Spinal cord (tissue), 10 donors: ENCODE results near the gene GNG7. TPM values are rescaled to one million over a fixed set of nuclear protein-coding genes. Genes with fewer than 3 reads are reported as not detected.
A peak's percentile ranks its signal among the peaks of the same experiment; 100 is the strongest.

ENCODE experiments used
- DNase-seq, 6 donors: peaks; one replicate each; pipeline versions ENCODE4 v3.0.0 to v3.0.0-alpha.2; 2013 to 2015; ENCODE audit warnings: low spot score in 6 of 6, low read depth in 4 of 6
- H3K27ac ChIP-seq: one replicate; pipeline ENCODE4 v1.5.1; 2013; ENCODE audit warnings: low read depth, low read length, control low read depth
- H3K27me3 ChIP-seq: one replicate; pipeline ENCODE4 v1.6.1; 2013; ENCODE audit warnings: low read length; ENCODE audit not compliant: control insufficient read depth, insufficient read depth
- H3K36me3 ChIP-seq: one replicate; pipeline ENCODE4 v1.6.1; 2013; ENCODE audit warnings: low read length; ENCODE audit not compliant: control insufficient read depth, insufficient read depth
- H3K4me1 ChIP-seq: one replicate; pipeline ENCODE4 v1.6.1; 2013; ENCODE audit warnings: low read length; ENCODE audit not compliant: control insufficient read depth, insufficient read depth
- H3K4me3 ChIP-seq: one replicate; pipeline ENCODE4 v1.5.1; 2013; ENCODE audit warnings: low read depth, low read length, control low read depth
- H3K9me3 ChIP-seq: one replicate; pipeline ENCODE4 v1.6.1; 2013; ENCODE audit warnings: low read length; ENCODE audit not compliant: control insufficient read depth, insufficient read depth
- WGBS: methylation state at CpG from one replicate; pipeline ENCODE4 v1.1.5; 2013; ENCODE audit warnings: missing lambda C conversion rate; ENCODE audit not compliant: insufficient coverage; 5-methylcytosine and 5-hydroxymethylcytosine counted together
- polyA plus RNA-seq, 2 donors: library from polyadenylated mRNA; unstranded; fragments of 120-200 nt; gene quantifications; one replicate each; pipeline ENCODE4 v1.2.1, GENCODE V29; 2013; ENCODE audit not compliant: insufficient read length in 2 of 2
- total RNA-seq, 2 donors: library from RNA; depleted of rRNA in 1 of 2; stranded (reverse); fragments of 120-200 nt in 1 of 2; fragments of >200 nt in 1 of 2; gene quantifications; one replicate each; pipeline versions ENCODE4 v1.2.3 to v1.2.4, GENCODE V29; 2013 to 2014
- donor health status: healthy.

Gene GNG7
- total and polyA plus RNA-seq, 4 donors: 6.2 to 60.4 (median 30.2) TPM

DNA sequence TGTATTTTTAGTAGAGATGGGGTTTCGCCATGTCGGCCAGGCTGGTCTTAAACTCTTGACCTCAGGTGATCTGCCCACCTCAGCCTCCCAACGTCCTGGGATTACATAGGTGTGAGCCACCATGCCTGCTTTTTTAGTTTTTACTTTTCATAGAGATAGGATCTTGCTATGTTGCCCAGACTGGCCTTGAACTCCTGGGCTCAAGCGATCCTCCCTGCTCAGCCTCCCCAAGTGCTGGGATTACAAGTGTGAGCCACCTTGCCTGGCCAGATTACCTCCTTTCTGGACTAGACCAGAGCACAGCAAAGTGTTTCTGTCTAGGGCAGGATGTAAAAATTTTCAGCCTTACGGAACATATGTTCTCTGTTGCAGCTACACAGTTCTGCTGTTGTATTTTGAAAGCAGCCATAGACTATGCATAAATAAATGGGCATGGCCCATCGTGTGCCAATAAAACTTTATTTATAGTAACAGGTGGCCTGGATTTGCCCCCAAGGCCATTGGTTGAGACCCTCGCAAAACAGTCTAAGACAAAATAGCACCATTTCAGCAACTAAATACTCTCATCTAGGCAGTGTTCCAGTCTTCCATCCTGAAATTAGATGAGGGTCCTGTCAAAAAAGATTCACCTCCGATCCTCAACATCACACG, 36.0 kb downstream of the GNG7 start:
- Histone ChIP-seq H3K9me3 (no peaks in the 10 kb centered on the region), H3K27me3 (no peaks in the 10 kb centered on the region), H3K36me3 (peaks cover 13% of the 10 kb centered on the region), H3K4me3 (no peak overlapping the region), H3K4me1 (peaks cover 17% of the 10 kb centered on the region), H3K27ac (no peak overlapping the region)
- 89% methylated on average over 6 of the region's 9 CpGs for WGBS
- DNase-seq: no peak

DNA sequence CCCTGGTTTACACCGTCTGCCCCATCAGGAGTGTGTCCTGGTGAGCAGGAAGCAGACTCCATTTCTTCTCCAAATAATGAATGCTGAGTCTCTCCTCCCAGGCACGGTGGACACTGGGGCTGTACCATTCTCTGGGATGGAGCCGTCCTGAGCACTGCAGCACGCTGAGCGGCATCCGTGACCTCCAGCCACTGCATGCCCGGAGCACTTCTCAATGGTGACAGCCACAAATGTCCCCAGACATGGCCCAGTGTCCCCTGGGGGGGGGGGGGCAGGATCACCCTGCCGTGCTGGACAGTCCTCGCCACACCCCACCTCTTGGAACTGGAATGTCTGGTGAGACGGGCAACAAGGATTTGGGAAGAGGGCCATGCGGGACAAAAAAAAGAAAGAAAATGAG, 37.4 kb downstream of the GNG7 start:
- 68% methylated on average over 7 of the region's 11 CpGs for WGBS
- H3K27me3 ChIP-seq: no peaks in the 10 kb centered on the region
- H3K9me3 ChIP-seq: no peaks in the 10 kb centered on the region
- H3K4me3 ChIP-seq: no peak overlapping the region
- H3K4me1 ChIP-seq: peaks cover 17% of the 10 kb centered on the region
- H3K36me3 ChIP-seq: peaks cover 4% of the 10 kb centered on the region
- no peak overlapping the region for H3K27ac ChIP-seq
- no peak for DNase-seq

DNA sequence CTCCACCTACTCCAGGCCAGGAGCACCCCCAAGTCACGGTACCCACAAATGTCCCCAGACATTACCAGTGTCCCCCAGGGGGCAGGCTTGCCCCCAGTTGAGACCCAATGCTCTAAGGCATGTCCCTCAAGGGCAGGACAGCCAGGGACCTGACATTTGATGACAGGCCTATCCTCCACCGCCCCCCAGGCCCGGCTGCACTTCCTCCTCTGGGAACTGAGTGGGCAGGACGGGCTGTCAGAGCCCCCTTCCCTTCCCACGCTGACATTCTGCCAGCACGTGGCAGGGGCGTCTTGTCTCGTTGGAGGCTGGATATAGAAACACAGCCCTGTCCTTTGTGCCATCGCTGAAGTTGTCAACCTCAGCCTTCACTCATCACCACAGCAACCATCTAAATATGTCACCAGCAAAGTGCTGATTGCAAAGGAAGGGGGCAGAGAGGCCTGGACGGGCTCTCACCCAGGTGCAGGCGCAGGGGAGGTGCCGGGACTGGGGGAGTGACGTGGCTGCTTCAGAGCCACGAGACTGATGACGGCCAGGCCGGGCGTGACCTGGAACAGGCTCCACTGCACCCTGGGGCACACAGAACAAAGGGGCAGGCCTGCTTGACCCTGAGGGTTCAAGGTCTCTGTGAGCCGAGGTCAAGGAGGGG, 38.4 kb downstream of the GNG7 start:
- Histone ChIP-seq H3K36me3 (peaks cover 3% of the 10 kb centered on the region), H3K27ac (no peak overlapping the region), H3K4me1 (peaks cover 17% of the 10 kb centered on the region), H3K4me3 (no peak overlapping the region), H3K27me3 (no peaks in the 10 kb centered on the region), H3K9me3 (no peaks in the 10 kb centered on the region)
- DNase-seq: no peak
- 47% methylated on average over 16 of the region's 18 CpGs for WGBS

DNA sequence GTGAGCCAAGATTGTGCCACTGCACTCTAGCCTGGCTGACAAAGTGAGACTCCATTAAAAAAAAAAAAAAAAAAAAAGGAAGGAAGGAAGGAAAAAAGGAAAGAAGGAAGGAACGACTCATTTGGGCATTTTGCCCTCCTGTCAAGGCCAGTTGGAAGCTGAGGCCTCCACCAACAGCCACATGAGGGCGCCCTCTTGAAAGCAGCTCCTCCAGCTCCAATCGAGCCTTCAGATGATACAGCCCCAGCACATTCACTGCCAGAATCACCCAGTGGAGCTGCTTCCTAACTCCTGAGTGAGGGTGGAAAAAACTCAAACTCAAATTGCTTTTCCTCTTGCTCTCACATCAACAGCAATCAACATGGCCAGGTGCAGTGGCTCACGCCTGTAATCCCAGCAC, 40.9 kb downstream of the GNG7 start:
- 87% methylated on average over 3 of the region's 4 CpGs for WGBS
- peaks cover 10% of the 10 kb centered on the region for H3K4me1 ChIP-seq
- H3K9me3 ChIP-seq: no peaks in the 10 kb centered on the region
- no peaks in the 10 kb centered on the region for H3K27me3 ChIP-seq
- peaks cover 3% of the 10 kb centered on the region for H3K36me3 ChIP-seq
- no peak for DNase-seq
- no peak overlapping the region for H3K4me3 ChIP-seq
- no peak overlapping the region for H3K27ac ChIP-seq

DNA sequence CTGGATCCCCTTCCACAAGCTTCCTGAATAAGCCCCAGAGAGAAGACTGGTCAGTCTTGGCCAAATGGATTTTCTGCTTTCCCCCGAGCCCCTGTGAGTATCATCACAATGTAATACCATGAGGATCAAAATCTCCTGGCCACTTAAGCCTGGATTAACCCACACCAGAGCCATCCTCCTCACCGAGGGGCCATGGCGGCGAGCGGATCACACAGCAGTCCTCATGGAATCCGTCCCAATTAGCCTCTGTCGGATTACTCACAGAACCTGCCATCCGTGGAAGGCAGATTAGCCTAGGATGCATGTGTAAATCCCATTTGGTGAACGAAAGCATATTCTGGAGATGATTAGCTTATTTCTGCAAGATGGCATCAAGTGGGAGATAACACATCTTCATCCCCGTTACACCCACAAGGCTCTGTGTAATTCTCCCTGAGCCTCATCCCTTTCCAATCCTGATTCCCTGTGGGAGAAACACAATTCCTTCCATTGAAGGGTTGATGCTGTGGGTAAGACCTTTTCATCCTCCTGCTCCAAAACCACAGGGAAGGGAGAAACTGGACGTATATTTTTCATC, 42.5 kb downstream of the GNG7 start:
- Histone ChIP-seq H3K9me3 (no peaks in the 10 kb centered on the region), H3K27ac (no peak overlapping the region), H3K4me1 (peaks cover 10% of the 10 kb centered on the region), H3K36me3 (no peaks in the 10 kb centered on the region), H3K4me3 (no peak overlapping the region), H3K27me3 (no peaks in the 10 kb centered on the region)
- no peak for DNase-seq
- 80% methylated on average over 1 of the region's 11 CpGs for WGBS

DNA sequence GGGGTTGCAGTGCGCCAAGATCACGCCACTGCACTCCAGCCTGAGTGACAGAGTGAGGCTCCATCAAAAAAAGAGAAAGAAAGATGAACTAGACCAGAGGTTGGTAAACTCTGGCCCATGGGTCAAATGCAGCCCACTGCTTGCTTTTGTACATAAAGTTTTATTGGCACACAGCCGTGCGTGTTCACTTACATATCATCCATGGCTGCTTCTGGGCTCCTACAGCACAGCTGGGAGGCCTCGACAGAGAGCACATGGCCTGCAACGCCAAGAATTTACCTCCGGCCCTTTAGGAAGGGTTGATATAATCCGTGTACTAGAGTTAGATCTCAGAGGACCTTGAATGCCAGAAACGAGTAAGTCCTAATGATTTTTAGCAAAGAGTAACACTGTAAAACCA, 46.0 kb downstream of the GNG7 start:
- no peak overlapping the region for H3K27ac ChIP-seq
- DNase-seq: no peak
- WGBS: 97% methylated on average over 9 of the region's 9 CpGs
- H3K4me3 ChIP-seq: no peak overlapping the region
- H3K27me3 ChIP-seq: no peaks in the 10 kb centered on the region
- H3K4me1 ChIP-seq: peaks cover 14% of the 10 kb centered on the region
- no peaks in the 10 kb centered on the region for H3K36me3 ChIP-seq
- H3K9me3 ChIP-seq: no peaks in the 10 kb centered on the region

DNA sequence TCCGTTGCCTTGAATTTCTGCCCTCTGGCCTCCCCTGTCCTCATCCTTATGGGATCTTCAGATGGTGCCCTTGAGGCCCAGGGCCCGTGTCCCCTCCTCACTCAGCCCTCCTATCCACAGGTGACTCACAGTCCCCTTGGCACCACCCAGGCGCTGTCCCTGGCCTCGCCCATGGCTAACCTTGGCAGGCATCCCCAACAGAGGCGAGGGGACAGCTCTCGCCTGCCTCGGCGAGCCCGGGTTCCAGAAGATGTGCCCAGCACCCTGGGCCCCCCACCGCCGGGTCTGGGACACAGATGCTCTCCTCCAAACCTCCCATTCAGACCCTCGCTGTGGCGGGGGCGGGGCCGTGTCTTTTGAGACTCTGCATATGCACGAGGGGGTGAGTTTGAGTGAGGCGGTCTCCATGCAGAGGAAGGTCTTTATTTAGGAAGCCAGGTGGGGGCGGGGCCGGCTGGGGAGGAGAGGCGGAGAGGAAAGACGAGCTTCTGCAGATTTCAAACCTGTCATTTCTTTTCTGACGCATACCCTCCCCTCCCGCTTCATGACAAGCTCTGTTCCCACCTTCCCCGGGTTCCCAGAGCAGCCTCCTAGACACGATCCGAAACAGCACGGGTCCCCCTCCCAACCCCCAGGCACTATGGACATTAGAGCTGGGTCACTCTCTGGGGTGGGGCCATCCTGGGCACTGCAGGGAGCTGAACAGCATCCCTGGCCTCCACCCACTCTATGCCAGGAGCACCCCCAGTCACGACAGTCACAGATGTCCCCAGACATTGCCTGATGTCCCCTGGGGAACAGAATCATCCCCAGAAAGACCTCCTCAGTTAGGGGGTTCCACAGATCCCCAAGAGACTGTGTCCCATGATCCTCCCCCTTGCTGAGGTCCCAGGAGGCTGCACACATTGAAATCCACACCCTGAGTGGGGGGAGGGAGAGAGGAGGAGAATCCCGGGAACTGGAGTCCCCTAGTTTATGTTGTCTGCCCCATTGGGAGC, 48.5 kb downstream of the GNG7 start:
- no peak overlapping the region for H3K27ac ChIP-seq

DNA sequence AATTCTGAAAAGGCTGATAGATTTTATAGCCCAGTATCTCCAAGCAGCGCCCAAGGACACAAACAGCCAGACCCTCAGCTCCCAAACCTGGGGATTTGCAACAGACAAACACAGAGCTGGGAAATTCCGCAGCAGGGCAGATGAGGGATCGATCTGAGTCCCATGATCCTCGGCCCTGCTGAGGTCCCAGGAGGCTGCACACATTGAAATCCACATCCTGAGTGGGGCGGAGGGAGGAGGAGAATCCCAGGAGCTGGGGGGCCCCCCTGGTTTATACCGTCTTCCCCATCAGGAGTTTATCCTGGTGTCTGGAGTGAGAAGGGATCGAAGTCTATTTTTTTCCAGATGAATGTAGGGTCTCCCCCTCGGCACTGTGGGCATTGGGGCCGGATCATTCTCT, 49.3 kb downstream of the GNG7 start:
- H3K27me3 ChIP-seq: no peaks in the 10 kb centered on the region
- WGBS: 82% methylated on average over 9 of the region's 9 CpGs
- H3K4me3 ChIP-seq: no peak overlapping the region
- H3K9me3 ChIP-seq: no peaks in the 10 kb centered on the region
- H3K27ac ChIP-seq: no peak overlapping the region
- H3K4me1 ChIP-seq: peaks cover 20% of the 10 kb centered on the region
- H3K36me3 ChIP-seq: peaks cover 7% of the 10 kb centered on the region
- DNase-seq: no peak

More for the DNA sequence above, 48.5 kb downstream of the GNG7 start:
- Histone ChIP-seq H3K9me3 (no peaks in the 10 kb centered on the region), H3K27me3 (no peaks in the 10 kb centered on the region), H3K4me1 (peaks cover 20% of the 10 kb centered on the region), H3K4me3 (no peak overlapping the region), H3K36me3 (peaks cover 7% of the 10 kb centered on the region)
- peak in 2 of 6 donors; percentile 50 to 80 for DNase-seq
- 35% methylated on average over 18 of the region's 29 CpGs for WGBS

DNA sequence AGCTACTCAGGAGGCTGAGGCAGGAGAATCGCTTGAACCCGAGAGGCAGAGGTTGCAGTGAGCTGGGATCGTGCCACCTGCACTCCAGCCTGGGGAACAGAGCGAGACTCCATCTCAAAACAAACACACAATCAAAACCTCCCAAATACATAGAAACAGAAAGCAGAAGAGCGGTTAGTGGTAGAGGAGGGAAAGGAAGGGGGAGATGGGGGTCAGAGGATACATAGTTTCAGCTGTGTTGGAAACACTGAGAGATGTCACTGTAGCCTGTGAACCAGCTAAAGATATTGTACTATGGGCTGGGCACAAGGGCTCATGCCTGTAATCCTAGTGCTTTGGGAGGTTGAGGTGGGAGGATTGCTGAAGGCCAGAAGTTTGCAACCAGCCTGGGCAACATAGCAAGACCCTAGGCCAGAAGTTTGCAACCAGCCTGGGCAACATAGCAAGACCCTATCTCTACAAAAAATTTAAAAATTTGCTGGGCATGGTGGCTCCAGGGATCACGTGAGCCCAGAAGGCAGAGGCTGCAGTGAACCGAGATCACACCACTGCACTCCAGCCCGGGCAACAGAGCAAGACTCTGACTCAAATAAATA, 49.9 kb downstream of the GNG7 start:
- Histone ChIP-seq H3K27me3 (no peaks in the 10 kb centered on the region), H3K27ac (no peak overlapping the region), H3K4me3 (no peak overlapping the region), H3K36me3 (peaks cover 7% of the 10 kb centered on the region), H3K4me1 (peaks cover 20% of the 10 kb centered on the region), H3K9me3 (no peaks in the 10 kb centered on the region)
- DNase-seq: no peak
- WGBS: no CpG with 5 or more reads among the region's 8 CpGs
